H9 (cell line): ENCODE results near the gene FBXL5. TPM values are rescaled to one million over a fixed set of nuclear protein-coding genes. Genes with fewer than 3 reads are reported as not detected.

ENCODE experiments used
- DNase-seq: peaks from one replicate; pipeline ENCODE4 v3.0.0-alpha.2; 2017
- H2AFZ ChIP-seq: one replicate; pipeline ENCODE4 v1.6.1; 2013; ENCODE audit warnings: mild to moderate bottlenecking, low read length, control low read depth, moderate library complexity
- H2AK5ac ChIP-seq: 2 replicates; pipeline ENCODE4 v1.6.1; 2013; ENCODE audit warnings: low read length, control low read depth, mixed read lengths; ENCODE audit not compliant: insufficient read length
- H2BK120ac ChIP-seq: one replicate; pipeline ENCODE4 v1.6.1; 2013; ENCODE audit warnings: low read depth, mild to moderate bottlenecking, low read length, control low read depth, inconsistent platforms; ENCODE audit not compliant: poor library complexity, severe bottlenecking
- H2BK12ac ChIP-seq: 2 replicates; pipeline ENCODE4 v1.6.1; 2013; ENCODE audit warnings: low read length, control low read depth, mixed read lengths, low read depth; ENCODE audit not compliant: insufficient read length
- H2BK15ac ChIP-seq: 2 replicates; pipeline ENCODE4 v1.6.1; 2013; ENCODE audit warnings: low read depth, low read length, control low read depth
- H2BK20ac ChIP-seq: one replicate; pipeline ENCODE4 v1.6.1; 2013; ENCODE audit warnings: low read depth, mild to moderate bottlenecking, low read length, control low read depth, inconsistent platforms; ENCODE audit not compliant: poor library complexity, severe bottlenecking
- H2BK5ac ChIP-seq: 2 replicates; pipeline ENCODE4 v1.6.1; 2013; ENCODE audit warnings: low read length, control low read depth, mixed read lengths; ENCODE audit not compliant: insufficient read length
- H3K14ac ChIP-seq: 2 replicates; pipeline ENCODE4 v1.6.1; 2013; ENCODE audit warnings: low read length, control low read depth; ENCODE audit not compliant: insufficient read depth
- H3K18ac ChIP-seq: 2 replicates; pipeline ENCODE4 v1.6.1; 2013; ENCODE audit warnings: low read depth, mild to moderate bottlenecking, mixed read lengths, low read length, control low read depth; ENCODE audit not compliant: insufficient read length
- H3K23ac ChIP-seq: 2 replicates; pipeline ENCODE4 v1.6.1; 2013; ENCODE audit warnings: low read length, control low read depth, mixed read lengths, low read depth; ENCODE audit not compliant: insufficient read length
- H3K23me2 ChIP-seq: 2 replicates; pipeline ENCODE4 v1.6.1; 2013; ENCODE audit warnings: low read depth, mild to moderate bottlenecking, mixed read lengths, low read length, control low read depth; ENCODE audit not compliant: insufficient read length, poor library complexity, severe bottlenecking
- H3K27ac ChIP-seq: 2 replicates; pipeline ENCODE4 v1.5.1; 2013; ENCODE audit warnings: low read length, control low read depth, mixed read lengths, low read depth; ENCODE audit not compliant: insufficient read length
- H3K27me3 ChIP-seq: 2 replicates; pipeline ENCODE4 v1.6.1; 2013; ENCODE audit warnings: low read length, control low read depth, inconsistent platforms; ENCODE audit not compliant: insufficient read depth
- H3K4ac ChIP-seq: 2 replicates; pipeline ENCODE4 v1.6.1; 2013; ENCODE audit warnings: low read depth, mild to moderate bottlenecking, control low read depth, inconsistent platforms, low read length, moderate library complexity
- H3K4me1 ChIP-seq: 2 replicates; pipeline ENCODE4 v1.6.1; 2013; ENCODE audit warnings: low read length, control low read depth, inconsistent platforms; ENCODE audit not compliant: insufficient read depth
- H3K4me2 ChIP-seq: 2 replicates; pipeline ENCODE4 v1.6.1; 2013; ENCODE audit warnings: low read length, control low read depth, mixed read lengths; ENCODE audit not compliant: insufficient read length, insufficient read depth
- H3K56ac ChIP-seq: 2 replicates; pipeline ENCODE4 v1.6.1; 2013; ENCODE audit warnings: low read depth, mild to moderate bottlenecking, mixed read lengths, low read length, control low read depth; ENCODE audit not compliant: insufficient read length
- H3K79me1 ChIP-seq: 2 replicates; pipeline ENCODE4 v1.6.1; 2013; ENCODE audit warnings: low read depth, mild to moderate bottlenecking, moderate library complexity, low read length, control low read depth, inconsistent platforms; ENCODE audit not compliant: insufficient read depth, poor library complexity, severe bottlenecking
- H3K79me2 ChIP-seq: 2 replicates; pipeline ENCODE4 v1.6.1; 2013; ENCODE audit warnings: low read length, control low read depth, inconsistent platforms; ENCODE audit not compliant: insufficient read depth
- H3K9ac ChIP-seq: 2 replicates; pipeline ENCODE4 v1.6.1; 2013; ENCODE audit warnings: low read length, control low read depth, mixed read lengths; ENCODE audit not compliant: insufficient read length; ENCODE audit errors: extremely low read depth
- H3K9me3 ChIP-seq: one replicate; pipeline ENCODE4 v1.6.1; 2013; ENCODE audit warnings: low read depth, low read length, inconsistent platforms; ENCODE audit not compliant: control insufficient read depth
- H3T11ph ChIP-seq: one replicate; pipeline ENCODE4 v1.6.1; 2013; ENCODE audit warnings: mild to moderate bottlenecking, low read length, control low read depth, inconsistent platforms
- H4K20me1 ChIP-seq: one replicate; pipeline ENCODE4 v1.6.1; 2013; ENCODE audit not compliant: control insufficient read depth, insufficient read length, insufficient read depth
- H4K5ac ChIP-seq: 2 replicates; pipeline ENCODE4 v1.6.1; 2013; ENCODE audit warnings: low read depth, mild to moderate bottlenecking, mixed read lengths, low read length, control low read depth; ENCODE audit not compliant: insufficient read length
- H4K8ac ChIP-seq: replicated peaks from 2 replicates; pipeline ENCODE4 v1.6.1; 2013; ENCODE audit warnings: low read length, control low read depth, mixed read lengths, low read depth; ENCODE audit not compliant: insufficient read length
- H4K91ac ChIP-seq: 2 replicates; pipeline ENCODE4 v1.6.1; 2013; ENCODE audit warnings: low read depth, mild to moderate bottlenecking, moderate library complexity, mixed read lengths, low read length, control low read depth; ENCODE audit not compliant: insufficient read length
- H3K27ac Mint-ChIP-seq, 3 experiments: 2 replicates in 2 of 3; 3 replicates in 1 of 3; pipeline ENCODE4 v1.8.0; 2020 to 2021; ENCODE audit warnings: mixed read lengths in 3 of 3, mild to moderate bottlenecking in 1 of 3, moderate library complexity in 1 of 3
- H3K27me3 Mint-ChIP-seq: 2 replicates; pipeline ENCODE4 v1.8.0; 2021; ENCODE audit warnings: low read depth, mild to moderate bottlenecking, moderate library complexity, mixed read lengths
- H3K36me3 Mint-ChIP-seq, 3 experiments: 2 replicates in 2 of 3; 3 replicates in 1 of 3; pipeline ENCODE4 v1.8.0; 2020 to 2021; ENCODE audit warnings: low read depth in 3 of 3, mixed read lengths in 3 of 3; ENCODE audit not compliant: insufficient read depth in 1 of 3
- H3K4me1 Mint-ChIP-seq, 2 experiments: 2 replicates each; pipeline ENCODE4 v1.8.0; 2020; ENCODE audit warnings: mixed read lengths in 2 of 2
- H3K4me3 Mint-ChIP-seq, 2 experiments: 2 replicates in 1 of 2; 3 replicates in 1 of 2; pipeline ENCODE4 v1.8.0; 2020 to 2021; ENCODE audit warnings: mild to moderate bottlenecking in 2 of 2, mixed read lengths in 2 of 2, moderate library complexity in 1 of 2
- H3K9me3 Mint-ChIP-seq, 2 experiments: 2 replicates in 1 of 2; 3 replicates in 1 of 2; pipeline ENCODE4 v1.8.0; 2020; ENCODE audit warnings: mild to moderate bottlenecking in 2 of 2, mixed read lengths in 2 of 2, moderate library complexity in 1 of 2
- WGBS: extraction: QIAGEN DNeasy Blood & Tissue Kit; methylation state at CpG from one replicate; pipeline ENCODE4 v1.1.7; 2013; ENCODE audit warnings: missing lambda C conversion rate, low lambda C conversion rate, mixed read lengths; ENCODE audit not compliant: insufficient read length; ENCODE audit errors: extremely low coverage; 5-methylcytosine and 5-hydroxymethylcytosine counted together
- total RNA-seq: library from RNA; stranded (reverse); gene quantifications from 2 replicates; pipeline ENCODE4 v1.2.1, GENCODE V29; 2021
- TF ChIP-seq, protein P1 (sequence below): fragments of 200-600 bp; sonication (generic); conservative IDR thresholded peaks from 3 replicates; pipeline ENCODE4 v1.8.0; 2021; ENCODE audit warnings: antibody characterized with exemption, mild to moderate bottlenecking

FBXL5 gene
- total RNA-seq, 1 experiment from 2014 or later: 57.6 TPM

GRCh38 chr4:15703439-15703838 lies 48.3 kb upstream of the FBXL5 start:
- Histone ChIP-seq H3K23me2 (no peaks in the 10 kb centered on the region), H3T11ph (no peak overlapping the region), H3K14ac (no peak overlapping the region), H4K91ac (no peak overlapping the region), H4K8ac (no peak overlapping the region), H3K4me2 (no peak overlapping the region), H2BK15ac (no peak overlapping the region), H3K27me3 (no peaks in the 10 kb centered on the region), H2BK5ac (no peak overlapping the region), H3K4me1 (no peaks in the 10 kb centered on the region; the same call in 1 of the 2 replicates), H4K5ac (no peak overlapping the region), H2AFZ (no peak overlapping the region), H3K18ac (no peak overlapping the region), H3K79me2 (no peaks in the 10 kb centered on the region), H3K23ac (no peak overlapping the region), H3K56ac (no peak overlapping the region), H2BK120ac (no peak overlapping the region), H3K9me3 (no peaks in the 10 kb centered on the region), H3K79me1 (no peaks in the 10 kb centered on the region), H4K20me1 (no peaks in the 10 kb centered on the region), H3K4ac (no peak overlapping the region), H3K9ac (no peak overlapping the region), H3K27ac (no peak overlapping the region), H2BK20ac (no peak overlapping the region), H2BK12ac (no peak overlapping the region), H2AK5ac (no peak overlapping the region)
- WGBS: no CpG with 5 or more reads among the region's 11 CpGs
- H3K36me3 Mint-ChIP-seq: peaks cover 8 to 17% (median 13%) of the 10 kb centered on the region in 3 experiments
- no peak for DNase-seq
- H3K4me1 Mint-ChIP-seq: peaks cover 13 to 17% of the 10 kb centered on the region in 2 experiments
- H3K9me3 Mint-ChIP-seq: peaks cover 11 to 21% of the 10 kb centered on the region in 2 experiments
- TF ChIP-seq, protein P1, sequence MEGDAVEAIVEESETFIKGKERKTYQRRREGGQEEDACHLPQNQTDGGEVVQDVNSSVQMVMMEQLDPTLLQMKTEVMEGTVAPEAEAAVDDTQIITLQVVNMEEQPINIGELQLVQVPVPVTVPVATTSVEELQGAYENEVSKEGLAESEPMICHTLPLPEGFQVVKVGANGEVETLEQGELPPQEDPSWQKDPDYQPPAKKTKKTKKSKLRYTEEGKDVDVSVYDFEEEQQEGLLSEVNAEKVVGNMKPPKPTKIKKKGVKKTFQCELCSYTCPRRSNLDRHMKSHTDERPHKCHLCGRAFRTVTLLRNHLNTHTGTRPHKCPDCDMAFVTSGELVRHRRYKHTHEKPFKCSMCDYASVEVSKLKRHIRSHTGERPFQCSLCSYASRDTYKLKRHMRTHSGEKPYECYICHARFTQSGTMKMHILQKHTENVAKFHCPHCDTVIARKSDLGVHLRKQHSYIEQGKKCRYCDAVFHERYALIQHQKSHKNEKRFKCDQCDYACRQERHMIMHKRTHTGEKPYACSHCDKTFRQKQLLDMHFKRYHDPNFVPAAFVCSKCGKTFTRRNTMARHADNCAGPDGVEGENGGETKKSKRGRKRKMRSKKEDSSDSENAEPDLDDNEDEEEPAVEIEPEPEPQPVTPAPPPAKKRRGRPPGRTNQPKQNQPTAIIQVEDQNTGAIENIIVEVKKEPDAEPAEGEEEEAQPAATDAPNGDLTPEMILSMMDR: no peak
- no peak overlapping the region; a peak in 1 of 7 replicates for H3K27ac Mint-ChIP-seq
- H3K4me3 Mint-ChIP-seq: 0 out of 5 replicates have a peak overlapping the region, but pooled peaks of 1 of the 2 experiments have one; percentile 36
- H3K27me3 Mint-ChIP-seq: peaks cover 3% of the 10 kb centered on the region; the same call in 1 of the 2 replicates
